Activated naive CD8-positive, alpha-beta T cell treated with anti-CD3 and anti-CD28 coated beads, Interleukin-2, amount 50 U/mL, for 16 hours (primary cell): Measurements from ENCODE around the gene SPATA24.
"Not testable (repeated sequence)": the region's sequence is repeated elsewhere in the genome, so short reads cannot be mapped to it uniquely, and the experiment has no call there.

Source experiments
- DNase-seq: peaks from one replicate; pipeline ENCODE4 v3.0.0-alpha.2; 2020; ENCODE audit warnings: low read depth, low spot score

The SPATA24 gene

GRCh38 chr5:139403787-139404483, at the start of gene SPATA24:
Gene SPATA24 (minus strand): TSS chr5:139404089. CDS start chr5:139404060, 29 bp downstream.
- DNase-seq = peak; percentile 98

GRCh38 chr5:139451878-139452660, 48.2 kb upstream of the SPATA24 start:
- DNase-seq = no peak

DNA sequence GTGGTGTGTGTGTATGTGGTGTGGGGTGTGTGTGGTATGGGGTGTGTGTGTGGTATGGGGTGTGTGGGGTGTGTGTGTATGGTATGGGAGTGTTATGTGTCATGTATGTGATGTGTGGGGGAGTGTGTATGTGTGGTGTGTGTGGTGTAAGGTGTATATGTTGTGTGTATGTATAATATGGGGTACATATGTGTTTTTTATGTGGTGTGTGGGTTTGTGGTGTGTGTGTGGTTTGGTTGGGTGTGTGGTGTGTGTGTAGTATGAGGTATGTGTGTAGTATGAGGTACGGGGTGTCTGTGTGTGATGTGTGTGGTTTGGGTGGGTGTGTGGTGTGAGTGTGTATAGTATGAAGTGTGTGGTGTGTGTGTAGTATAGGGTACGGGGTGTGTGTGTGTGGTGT, 47.3 kb upstream of the SPATA24 start:
- DNase-seq = no peak

- no peak for DNase-seq
Observed at GRCh38 chr5:139446956-139447779, 43.3 kb upstream of the SPATA24 start.

GRCh38 chr5:139445325-139446170, 41.7 kb upstream of the SPATA24 start:
- no peak for DNase-seq

- no peak for DNase-seq
Observed at GRCh38 chr5:139443831-139444453, 40.1 kb upstream of the SPATA24 start.

DNA sequence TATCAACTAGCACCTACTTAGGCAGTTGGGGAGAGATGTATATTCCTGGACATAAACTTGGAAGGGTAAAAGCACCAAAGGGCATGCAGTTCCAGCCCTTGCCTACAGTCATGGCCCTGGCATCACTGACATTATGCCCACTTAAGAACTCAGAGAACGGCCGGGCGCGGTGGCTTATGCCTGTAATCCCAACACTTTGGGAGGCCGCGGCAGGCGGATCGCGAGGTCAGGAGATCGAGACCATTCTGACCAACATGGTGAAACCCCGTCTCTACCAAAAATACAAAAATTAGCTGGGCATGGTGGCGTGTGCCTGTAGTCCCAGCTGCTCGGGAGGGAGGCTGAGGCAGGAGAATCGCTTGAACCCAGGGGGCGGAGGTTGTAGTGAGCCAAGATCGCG, 36.5 kb upstream of the SPATA24 start:
- DNase-seq = not testable (repeated sequence)

- DNase-seq = peak; percentile 80
Observed at GRCh38 chr5:139439013-139439903, 35.4 kb upstream of the SPATA24 start, which contains the start of gene DNAJC18. Gene DNAJC18 (minus strand): TSS chr5:139439525. CDS start chr5:139439445, 80 bp downstream.

GRCh38 chr5:139438707-139439012, 34.8 kb upstream of the SPATA24 start:
- DNase-seq = no peak

- no peak for DNase-seq
Observed at GRCh38 chr5:139435676-139436075, 31.8 kb upstream of the SPATA24 start.

DNA sequence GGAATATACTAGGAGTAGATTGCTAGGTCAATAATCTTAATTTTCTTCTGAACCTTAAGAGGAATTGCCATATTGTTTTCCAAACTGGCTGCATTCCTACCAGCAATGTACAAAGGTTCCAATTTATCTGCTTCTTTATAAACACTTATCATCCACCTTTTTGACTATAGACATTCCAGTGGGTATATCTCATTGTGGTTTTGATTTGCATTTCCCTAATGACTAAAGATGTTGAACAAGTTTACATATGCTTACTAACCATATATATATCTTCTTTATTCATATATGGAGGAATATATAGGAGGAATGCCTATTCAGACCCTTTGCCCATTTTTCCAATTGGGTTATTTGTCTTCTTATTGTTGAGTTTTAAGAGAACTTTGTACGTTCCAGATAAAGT, 27.8 kb upstream of the SPATA24 start:
- DNase-seq = no peak

DNA sequence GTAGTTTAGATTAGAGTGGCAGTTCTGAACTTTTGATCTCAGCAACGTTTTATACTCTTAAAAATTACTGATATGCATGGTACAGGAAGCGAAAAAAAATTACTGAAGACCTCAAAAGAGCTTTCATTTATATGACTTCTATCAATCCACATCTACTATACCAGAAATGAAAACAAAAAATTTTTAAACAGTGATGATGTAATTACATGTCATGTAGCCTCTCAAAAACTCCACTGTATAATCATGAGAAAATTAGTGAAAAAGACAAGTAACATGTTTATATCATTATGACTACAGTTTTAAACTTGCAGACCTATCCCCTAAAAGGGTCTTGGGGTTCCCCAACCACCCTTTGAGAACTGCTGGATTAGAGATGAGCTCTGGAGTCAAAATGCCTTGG, 26.1 kb upstream of the SPATA24 start:
- no peak for DNase-seq

GRCh38 chr5:139426203-139426885, 22.5 kb upstream of the SPATA24 start:
- no peak for DNase-seq

DNA sequence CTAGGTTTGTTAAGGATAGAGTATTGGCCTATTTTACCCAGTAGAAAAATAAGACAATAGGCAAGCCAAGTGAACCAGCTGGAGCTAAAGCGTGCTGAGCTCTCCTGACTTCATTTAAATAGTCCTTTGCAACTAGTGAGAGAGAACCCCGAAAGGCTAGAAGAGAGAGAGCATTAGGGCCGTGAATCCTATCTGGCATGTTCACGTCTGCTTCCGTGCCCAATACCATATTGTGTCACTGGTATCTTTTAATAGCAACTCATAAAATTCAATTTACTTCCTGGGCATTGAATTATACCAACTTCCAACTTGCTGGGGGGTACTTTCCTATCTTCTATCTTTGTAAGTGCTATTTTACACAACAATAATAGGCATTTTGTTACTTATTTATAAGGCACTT, 21.6 kb upstream of the SPATA24 start:
- DNase-seq = no peak

GRCh38 chr5:139422307-139422893, 18.5 kb upstream of the SPATA24 start:
- DNase-seq = no peak

GRCh38 chr5:139419226-139420192, 15.6 kb upstream of the SPATA24 start:
- no peak for DNase-seq

- DNase-seq = no peak
Observed at GRCh38 chr5:139418793-139419192, 14.9 kb upstream of the SPATA24 start.

GRCh38 chr5:139417214-139417613, 13.3 kb upstream of the SPATA24 start:
- no peak for DNase-seq
